Stimulated activated naive CD4-positive, alpha-beta T cell (primary cell): ENCODE data around the gene STOM.

Source experiments
- DNase-seq, 6 experiments: peaks; one replicate each; lab custom pipeline; 2025; lab: John Stamatoyannopoulos, UW

STOM gene

DNA sequence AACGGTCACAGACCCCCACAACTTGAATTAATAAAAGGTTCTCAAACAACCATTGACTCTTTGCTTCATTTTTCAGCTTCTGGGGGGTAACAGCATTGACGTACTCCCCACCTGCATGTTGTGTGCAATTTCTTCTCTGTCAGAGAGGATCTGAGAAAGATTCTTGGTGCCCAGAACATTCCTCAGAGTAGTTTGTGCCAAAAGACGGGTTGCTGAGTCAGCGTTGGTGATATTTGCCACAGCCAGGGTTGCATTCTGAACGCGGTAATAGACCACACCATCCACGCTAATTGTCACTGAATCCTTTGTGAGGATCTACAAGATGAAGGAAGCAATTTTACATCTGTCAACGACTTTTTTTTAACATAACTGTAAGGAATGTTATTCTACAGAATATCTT is 21.0 kb downstream of the STOM start:
- DNase-seq: no peak

DNA sequence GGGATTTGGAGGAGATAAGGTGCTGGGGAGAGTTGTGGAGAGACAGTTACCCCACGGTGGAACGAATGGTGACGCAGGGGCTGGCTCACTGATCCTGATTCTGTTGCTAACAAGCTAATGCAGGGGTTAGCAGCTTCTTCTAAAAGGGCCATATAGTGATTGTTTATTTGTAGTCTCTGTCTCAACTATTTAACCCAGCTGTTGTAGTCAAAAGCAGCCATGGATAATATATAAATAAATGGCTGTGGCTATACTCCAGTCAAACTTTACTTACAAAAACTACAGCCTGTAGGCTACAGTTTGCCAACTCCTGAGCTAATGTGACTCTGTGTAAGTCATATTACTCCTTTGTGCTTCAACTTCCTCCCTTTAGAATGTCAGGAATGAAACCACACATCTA is 21.8 kb downstream of the STOM start:
- no peak for DNase-seq

DNA sequence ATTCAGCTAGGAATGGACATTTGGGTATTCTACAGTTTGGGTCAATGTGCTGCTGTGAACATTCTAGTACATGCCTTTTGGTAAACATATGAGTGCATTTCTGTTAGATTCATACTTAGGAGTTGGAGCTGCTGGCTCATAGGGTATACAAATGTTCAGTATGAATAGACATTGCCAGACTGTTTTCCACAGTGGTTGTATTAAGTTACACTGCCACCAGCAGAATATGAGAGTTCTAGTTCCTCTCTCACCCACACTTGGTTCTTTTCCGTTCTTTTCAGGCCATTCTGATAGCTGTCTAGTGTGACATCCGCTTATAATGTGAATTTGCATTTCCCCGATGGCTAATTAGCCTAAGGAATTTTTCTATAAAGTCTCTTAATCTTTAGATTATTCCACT is 25.0 kb downstream of the STOM start:
- no peak for DNase-seq

DNA sequence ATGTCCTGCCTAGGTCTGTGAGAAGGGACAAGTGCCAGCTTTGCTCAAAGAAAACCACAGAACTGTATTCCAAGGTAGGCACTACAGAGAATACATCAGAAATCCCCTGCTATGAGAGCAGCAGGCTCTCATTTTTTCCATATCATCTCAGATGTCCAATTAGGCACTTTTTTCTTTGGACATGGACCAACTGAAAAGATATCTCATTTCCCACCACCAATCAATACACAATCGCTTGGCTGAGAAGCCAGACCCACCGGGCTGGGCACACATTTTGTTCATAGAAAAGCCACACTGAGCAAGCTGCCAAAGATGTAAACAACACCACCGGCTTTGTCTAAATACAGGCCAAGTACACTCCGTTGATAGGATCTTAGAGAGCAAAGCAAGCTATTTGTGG is 25.9 kb downstream of the STOM start:
- no peak for DNase-seq

DNA sequence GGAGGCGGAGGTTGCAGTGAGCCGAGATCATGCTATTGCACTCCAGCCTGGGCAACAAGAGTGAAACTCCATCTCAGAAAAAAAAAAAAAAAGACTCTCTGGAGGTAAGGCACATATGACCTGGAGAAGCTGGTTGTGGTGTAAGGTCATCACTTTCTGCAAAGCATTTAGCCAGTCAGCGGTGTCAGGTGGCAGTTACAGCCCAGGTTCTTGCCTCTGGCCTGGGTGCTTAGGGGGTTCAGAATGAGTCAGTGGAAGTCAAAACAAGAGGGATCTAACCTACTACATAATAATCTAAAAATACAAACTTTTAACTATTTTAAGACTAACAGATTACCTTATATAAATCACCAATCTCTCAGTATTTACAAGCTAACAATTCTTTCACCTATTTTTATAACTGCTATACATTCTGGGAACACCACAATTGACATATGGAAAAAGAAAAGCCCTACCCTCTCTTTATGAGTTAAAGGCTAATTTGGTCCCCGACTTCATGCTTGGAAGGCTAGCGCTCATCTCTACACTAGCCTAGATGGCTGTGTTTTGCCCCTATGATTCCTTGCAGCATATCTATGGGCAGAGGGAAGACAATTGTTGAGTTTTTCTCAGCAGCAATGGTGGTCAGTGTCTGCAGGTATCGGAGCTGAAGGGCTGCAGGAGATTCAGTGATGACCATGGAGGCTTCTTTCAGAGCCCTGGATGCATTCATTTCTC is 29.2 kb downstream of the STOM start:
- no peak for DNase-seq

DNA sequence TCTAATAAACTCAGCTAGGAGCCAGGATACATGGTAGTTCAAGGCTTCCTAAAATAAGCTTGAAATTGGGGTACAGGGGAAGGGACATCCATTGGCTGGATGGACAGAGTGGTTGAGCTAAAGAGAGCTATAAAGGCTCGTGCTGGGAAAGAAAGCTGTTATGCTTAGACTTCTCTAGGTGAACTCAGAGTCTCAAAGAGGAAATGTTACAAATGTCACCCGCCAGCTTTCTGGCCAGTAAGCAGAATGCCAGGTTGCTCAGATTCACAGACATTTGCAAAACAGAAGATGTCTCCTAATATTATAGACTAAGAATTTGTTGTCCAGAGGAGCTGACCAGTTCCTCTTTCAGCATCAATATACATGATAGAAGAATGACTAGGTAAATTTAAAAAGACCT is 30.6 kb downstream of the STOM start:
- DNase-seq: no peak

DNA sequence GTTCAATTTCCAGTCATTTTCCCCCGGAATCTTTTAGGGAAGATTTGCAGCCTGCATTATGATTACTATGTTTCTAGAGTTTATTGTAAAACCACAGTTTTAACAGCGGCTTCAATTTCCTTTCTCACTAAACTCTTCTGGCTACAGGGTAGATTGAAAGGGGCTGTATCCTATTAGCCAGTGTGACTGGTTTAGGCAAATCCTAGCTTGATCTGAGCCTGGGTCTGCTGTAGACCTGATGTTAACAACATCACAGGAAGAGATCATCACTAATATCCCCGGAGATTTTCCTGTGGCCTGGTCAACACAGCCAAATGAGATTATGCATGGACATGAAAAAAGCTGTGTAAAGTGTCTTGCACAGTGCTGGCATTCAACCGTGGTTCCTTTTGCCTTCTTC is 33.4 kb downstream of the STOM start:
- DNase-seq: no peak

DNA sequence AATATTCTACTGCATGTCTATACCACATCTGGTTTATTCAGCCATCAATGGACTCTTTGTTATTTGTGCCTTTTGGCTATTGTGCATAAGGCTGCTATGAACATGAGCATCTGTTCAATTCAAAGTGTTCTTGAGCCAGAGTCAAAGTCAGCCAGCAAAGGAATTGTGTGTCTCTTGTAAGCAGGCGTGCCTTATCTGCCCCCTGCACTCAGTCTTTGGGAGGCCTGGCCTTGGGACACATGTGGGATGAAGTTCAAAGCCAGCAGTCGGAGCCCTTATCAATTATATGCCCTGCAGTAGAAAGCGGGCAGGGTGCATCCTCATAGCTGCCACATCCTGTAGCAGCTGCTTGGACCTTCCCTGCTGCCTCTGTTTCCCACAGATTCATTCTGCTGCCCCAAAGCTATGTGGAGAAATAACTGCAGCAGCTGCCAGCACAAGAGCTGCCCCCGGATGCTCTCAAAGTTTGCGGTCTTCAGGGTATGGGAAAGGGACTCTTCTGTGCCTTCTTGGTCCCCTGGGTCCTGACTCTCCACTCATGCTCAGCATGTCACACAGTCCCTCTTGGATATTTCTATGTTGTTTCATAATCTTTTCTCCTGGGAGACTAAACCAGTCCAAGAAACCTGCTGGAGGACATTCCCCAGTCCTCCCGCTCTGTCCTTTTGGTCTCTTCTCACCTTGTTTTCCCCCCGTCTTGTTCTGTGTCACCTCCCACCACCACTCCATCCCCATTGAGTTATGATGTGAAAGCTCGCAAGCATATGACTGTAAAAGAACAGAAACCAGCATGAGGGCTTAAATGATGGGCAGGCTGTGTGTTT is 35.9 kb downstream of the STOM start:
- no peak for DNase-seq

DNA sequence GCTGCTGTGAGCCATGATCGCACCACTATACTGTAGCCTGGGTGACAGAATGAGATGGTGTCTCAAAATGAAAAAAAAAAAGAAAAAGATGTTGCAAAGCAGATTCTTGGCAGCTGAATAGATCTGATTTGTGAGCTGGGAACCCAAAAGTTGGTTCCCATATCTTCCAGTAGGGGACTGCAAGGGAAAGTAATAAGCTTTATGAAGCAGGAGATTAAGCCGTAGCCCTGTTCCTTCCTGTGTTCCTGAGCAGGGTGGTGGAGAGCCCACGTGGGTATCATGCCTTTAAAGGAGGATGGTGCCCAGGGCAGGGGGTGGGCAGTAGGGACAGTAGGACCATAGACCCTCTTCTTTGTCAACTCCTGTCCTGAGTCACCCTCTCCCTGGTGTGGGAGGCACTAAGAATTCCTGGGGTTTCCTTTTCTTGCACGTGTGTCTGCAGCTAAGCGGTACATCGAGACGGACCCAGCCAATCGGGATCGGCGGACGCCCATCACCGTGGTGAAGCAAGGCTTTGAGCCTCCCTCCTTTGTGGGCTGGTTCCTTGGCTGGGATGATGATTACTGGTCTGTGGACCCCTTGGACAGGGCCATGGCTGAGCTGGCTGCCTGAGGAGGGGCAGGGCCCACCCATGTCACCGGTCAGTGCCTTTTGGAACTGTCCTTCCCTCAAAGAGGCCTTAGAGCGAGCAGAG is 37.9 kb downstream of the STOM start:
- no peak for DNase-seq

DNA sequence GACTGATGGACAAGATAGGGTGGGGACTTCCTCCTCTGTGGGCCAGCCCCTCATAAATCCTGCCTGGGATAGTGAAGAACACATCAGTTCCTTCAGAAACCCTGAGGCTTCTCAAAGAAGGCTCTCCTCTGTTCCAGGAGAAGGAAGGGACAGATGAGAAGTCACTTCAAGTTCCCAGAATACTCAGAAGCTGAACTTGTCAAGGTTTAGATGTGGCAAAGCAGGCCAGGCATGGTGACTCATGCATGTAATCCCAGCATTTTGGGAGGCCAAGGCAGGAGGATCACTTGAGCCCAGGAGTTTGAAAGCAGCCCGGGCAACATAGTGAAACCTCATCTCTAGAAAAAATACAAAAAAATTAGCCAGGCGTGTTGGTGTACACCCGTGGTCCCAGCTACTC is 38.5 kb downstream of the STOM start:
- DNase-seq: no peak

DNA sequence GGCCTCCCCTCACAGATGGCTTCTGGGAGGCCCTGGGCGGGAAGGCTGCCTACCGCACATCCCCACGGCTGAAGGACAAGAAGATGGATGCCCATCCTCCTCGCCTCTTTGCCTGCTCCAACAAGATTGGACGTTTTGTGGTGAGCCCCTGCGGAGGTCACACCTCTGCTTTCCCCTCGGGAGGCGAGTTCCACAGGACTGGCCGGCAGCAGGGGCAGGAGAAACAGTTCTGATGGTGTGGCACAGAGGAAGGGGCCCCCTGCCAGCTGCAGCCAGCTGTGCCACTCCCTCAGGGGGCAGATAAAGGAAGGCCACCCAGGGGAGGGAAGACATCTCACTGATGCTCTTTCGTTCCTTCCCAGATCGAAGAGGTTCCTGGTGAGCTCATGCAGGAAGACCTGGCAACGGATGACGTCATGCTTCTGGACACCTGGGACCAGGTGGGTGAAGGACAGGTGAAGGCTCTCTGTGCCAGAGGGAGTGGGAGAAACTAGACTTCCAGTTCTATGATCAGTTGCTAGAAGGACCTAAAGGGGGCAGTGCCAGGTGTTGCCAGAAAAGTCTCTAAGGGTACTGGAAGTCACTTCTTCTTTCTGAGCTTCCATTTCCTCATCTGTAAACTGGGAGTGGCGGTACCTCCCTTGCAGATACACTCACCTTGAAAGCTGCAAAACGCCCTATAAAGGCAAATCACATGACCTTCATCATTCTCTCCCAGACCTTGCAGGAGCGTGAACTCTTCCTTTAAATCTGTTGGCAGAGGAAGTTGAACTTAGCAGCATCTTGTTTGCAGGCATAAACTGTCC is 41.0 kb downstream of the STOM start:
- DNase-seq: no peak

DNA sequence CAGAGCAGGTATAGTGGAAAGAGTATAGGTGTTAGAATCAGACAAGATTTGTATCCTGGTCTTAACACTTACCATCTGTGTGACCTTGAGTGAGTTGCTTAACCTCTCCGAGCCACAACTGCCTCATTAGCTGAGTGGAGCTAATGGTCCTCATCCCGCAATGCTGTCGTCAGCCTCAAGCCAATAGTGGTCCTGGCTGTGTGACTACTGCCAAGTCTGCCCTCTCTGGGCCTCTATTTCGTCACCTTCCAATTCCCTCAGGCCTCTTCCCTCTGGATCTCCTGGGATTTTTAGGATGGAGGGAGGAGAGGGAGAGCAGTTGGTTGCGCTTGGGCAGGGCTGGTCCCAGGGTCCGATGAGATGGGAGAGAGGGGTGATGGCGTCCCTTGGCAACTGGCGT is 41.6 kb downstream of the STOM start:
- no peak for DNase-seq

DNA sequence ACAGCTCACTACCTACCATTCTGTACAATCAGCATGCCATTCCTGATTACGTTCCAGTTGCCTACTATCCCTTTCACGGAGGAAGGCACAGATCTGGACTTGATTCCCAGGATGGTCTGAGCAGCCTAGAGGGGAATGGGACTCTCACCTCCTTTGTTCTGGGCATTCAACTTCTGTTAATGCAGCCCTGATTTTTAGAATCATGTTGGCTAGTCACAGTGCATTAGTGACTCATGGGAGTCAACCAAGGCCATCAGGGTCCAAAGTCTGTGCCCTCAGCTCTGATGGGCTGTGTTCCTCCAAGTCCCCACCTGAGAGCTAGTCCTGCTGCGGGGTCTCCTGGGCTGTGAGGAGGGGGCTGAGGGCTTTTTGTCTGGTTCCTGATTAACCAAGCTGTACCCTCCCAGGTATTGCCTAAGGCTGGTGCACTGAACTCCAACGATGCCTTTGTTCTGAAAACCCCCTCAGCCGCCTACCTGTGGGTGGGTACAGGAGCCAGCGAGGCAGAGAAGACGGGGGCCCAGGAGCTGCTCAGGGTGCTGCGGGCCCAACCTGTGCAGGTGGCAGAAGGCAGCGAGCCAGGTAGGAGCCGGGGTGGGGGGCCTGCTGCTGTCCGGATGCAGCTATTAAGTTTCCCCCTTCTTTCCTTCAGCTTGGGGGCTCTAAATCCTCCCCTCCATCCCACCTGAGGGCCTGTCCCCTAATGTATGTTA is 43.0 kb downstream of the STOM start:
- no peak for DNase-seq

DNA sequence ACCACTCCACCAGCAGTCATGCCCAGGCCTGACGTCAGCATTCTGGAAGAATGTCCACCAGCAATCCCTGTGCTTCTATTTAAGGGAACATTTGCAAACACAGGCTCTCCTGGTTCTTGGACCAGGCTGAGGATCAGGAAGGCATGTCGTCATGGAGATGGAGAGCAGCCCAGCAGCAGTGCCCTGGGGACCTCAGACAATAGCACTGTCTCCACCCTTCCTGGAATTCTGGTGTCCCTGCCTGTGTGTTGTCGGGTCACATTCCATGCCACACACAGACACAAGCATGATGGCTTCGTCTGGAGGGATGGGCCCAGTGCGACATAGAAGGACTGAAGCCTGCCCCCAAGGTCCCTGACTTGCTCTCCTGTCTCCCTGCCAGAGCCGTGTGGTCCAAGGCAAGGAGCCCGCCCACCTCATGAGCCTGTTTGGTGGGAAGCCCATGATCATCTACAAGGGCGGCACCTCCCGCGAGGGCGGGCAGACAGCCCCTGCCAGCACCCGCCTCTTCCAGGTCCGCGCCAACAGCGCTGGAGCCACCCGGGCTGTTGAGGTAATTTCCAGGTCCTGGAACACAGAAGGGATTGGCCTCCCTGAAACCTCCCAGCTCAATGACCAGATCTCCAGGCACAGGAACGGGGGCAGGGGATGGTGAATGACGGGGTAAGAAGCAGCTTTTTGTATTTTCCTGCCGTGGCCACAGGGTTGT is 43.8 kb downstream of the STOM start:
- no peak for DNase-seq

DNA sequence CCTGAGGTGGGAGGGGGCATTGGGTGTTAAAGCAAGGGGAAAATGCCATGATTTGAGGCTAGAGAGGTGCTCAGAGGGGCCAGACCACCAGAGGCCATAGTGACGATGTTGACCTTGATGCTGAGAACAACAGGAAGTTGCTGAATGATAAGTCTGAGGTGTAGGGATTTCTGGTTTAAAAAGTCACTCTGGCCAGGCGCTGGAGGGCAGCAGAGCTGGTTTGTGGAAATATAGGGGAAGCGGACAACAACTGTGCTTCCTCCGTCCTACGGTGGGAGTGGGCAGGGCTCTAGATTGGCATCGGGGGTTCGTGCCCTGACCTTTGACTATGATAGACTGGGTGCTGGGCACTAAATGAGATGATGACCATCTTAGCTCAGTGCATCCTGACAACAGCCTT is 44.7 kb downstream of the STOM start:
- no peak for DNase-seq

DNA sequence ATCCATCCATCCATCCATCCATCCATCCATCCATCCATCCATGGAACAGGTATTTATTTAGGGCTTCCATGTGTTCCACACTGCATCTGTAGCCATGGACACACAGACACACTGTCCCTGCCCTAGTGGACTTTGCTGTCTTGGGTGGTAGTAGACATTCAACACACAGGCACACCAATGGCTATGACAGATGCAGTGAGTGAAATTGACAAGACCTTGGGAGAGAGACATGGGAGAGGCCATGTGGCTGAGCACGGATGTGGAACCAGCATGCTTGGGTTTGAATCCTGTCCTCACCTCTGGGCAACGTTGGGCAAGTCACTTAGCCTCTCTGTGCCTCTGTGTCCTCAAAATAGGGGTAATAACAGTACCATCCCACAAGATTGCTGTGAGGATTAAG is 45.3 kb downstream of the STOM start:
- DNase-seq: no peak

DNA sequence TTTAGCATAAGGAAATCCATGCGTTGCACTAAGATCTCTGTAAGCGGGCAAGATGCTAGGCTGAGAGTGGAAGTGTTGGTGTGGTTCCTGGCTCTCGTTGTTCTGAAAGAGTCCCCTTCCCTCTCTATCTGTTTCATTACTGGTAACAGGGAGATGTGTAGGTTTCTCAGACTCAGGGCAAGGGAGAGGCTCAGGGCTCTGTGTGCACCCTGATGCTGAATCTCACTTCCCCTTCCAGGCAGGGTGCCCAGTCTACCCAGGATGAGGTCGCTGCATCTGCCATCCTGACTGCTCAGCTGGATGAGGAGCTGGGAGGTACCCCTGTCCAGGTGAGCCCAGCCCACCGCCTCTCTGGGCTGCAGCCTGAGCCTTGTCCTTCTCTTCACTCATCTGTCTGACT is 45.7 kb downstream of the STOM start:
- DNase-seq: no peak

DNA sequence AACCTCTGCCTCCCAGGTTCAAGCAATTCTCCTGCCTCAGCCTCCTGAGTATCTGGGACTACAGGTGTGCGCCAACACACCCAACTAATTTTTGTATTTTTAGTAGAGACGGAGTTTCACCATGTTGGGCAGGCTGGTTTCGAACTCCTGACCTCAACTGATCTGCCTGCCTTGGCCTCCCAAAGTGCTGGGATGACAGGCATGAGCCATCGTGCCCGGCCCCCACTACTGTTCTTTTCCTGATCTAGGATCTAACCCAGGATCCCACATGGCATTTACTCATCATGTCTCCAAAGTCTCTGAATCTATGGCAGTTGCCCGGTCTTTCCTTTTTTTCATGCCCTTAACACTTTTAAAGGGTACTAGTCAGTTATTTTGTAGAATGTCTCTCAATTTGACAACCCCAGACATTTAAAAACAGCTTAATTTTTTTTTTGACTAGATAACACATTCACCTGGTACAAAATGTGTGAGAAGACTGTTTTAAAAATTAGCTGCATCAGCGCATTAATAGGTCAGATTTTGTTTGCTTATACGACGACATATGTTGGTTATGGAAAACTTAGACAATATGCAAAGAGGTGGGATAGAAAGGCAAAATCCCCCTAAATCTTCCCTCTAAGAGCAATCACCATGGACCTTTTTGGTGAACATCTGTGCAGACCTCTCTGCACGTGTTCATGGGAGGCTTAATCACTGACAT is 46.5 kb downstream of the STOM start:
- DNase-seq: no peak

DNA sequence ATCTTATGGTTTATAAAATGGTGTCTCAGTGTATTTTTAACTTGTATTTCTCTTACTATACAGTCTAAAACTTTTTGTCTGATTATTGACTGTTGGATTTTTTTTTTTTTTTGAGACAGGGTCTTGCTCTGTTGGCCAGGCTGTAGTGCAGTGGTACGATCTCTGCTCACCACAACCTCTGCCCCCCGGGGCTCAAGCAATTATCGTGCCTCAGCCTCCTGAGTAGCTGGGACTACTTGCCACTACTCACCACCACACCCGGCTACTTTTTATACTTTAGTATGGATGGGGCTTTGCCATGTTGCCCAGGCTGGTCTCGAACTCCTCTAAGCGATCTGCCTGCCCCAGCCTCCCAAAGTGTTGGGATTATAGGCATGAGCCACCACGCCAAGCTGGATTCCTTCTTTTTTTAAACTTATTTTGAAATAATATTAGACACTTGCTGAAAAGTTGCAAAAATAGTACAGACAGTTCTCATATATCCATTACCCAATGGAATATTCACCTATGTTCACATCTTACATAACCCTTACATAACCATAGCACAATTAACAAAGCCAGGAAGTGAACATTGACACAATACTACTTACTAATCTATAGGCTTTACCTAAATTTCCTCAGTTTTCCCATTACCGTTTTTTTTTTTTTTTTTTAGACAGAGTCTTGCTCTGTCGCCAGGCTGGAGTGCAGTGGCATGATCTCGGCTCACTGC is 47.2 kb downstream of the STOM start:
- no peak for DNase-seq
